CD14-positive monocyte (primary cell): ENCODE measurements around the gene SLC4A4. TPM values are rescaled to one million over a fixed set of nuclear protein-coding genes. Genes with fewer than 3 reads are reported as not detected.

ENCODE experiments used
- DNase-seq, 3 donors: peaks; one replicate each; pipeline ENCODE4 v3.0.0-alpha.2; 2011 to 2022
- H2AFZ ChIP-seq: 2 replicates; pipeline ENCODE4 v1.6.0; 2012; ENCODE audit warnings: mild to moderate bottlenecking, low read depth, low read length, inconsistent platforms; ENCODE audit not compliant: insufficient read depth, poor library complexity, severe bottlenecking
- H3K27ac ChIP-seq, 2 donors: 1 replicate in 1 of 2; 2 replicates in 1 of 2; pipeline ENCODE4 v1.5.1; 2012 to 2013; ENCODE audit warnings: low read length in 2 of 2, control low read depth in 1 of 2, inconsistent platforms in 1 of 2, low read depth in 1 of 2, mild to moderate bottlenecking in 1 of 2
- H3K27me3 ChIP-seq, 2 donors: one replicate each; pipeline versions ENCODE4 v1.6.0 to v1.6.1; 2011 to 2013; ENCODE audit warnings: low read length in 2 of 2; ENCODE audit not compliant: control insufficient read depth in 2 of 2, insufficient read depth in 2 of 2
- H3K36me3 ChIP-seq, 2 donors: replicated peaks in 1 of 2; 1 replicate in 1 of 2; 2 replicates in 1 of 2; pipeline versions ENCODE4 v1.5.1 to v1.6.1; 2012 to 2013; ENCODE audit warnings: low read length in 2 of 2, control low read depth in 1 of 2, inconsistent platforms in 1 of 2, mild to moderate bottlenecking in 1 of 2; ENCODE audit not compliant: insufficient read depth in 2 of 2, control insufficient read depth in 1 of 2
- H3K4me1 ChIP-seq, 2 donors: 1 replicate in 1 of 2; 2 replicates in 1 of 2; pipeline versions ENCODE4 v1.5.1 to v1.6.1; 2012 to 2013; ENCODE audit warnings: low read length in 2 of 2, control low read depth in 1 of 2, inconsistent platforms in 1 of 2, mild to moderate bottlenecking in 1 of 2, moderate library complexity in 1 of 2; ENCODE audit not compliant: insufficient read depth in 2 of 2, control insufficient read depth in 1 of 2
- H3K4me2 ChIP-seq: replicated peaks from 2 replicates; pipeline ENCODE3; 2012; ENCODE audit warnings: low read length, moderate library complexity, mild to moderate bottlenecking; ENCODE audit not compliant: poor library complexity, severe bottlenecking; ENCODE audit errors: extremely low read depth
- H3K4me3 ChIP-seq, 3 experiments: fragments of 200-600 bp in 1 of 3; sonication (generic) in 1 of 3; replicated peaks in 1 of 3; 1 replicate in 2 of 3; 2 replicates in 1 of 3; pipeline ENCODE4 v1.5.1; 2011 to 2013; ENCODE audit warnings: low read length in 3 of 3, mild to moderate bottlenecking in 3 of 3, control low read depth in 2 of 3, low read depth in 2 of 3, inconsistent platforms in 1 of 3, moderate library complexity in 1 of 3
- H3K79me2 ChIP-seq: 2 replicates; pipeline ENCODE4 v1.6.0; 2012; ENCODE audit warnings: mild to moderate bottlenecking, control low read depth, inconsistent platforms, low read length, moderate library complexity; ENCODE audit not compliant: insufficient read depth
- H3K9ac ChIP-seq: 2 replicates; pipeline ENCODE4 v1.6.0; 2017; ENCODE audit warnings: low read length, mild to moderate bottlenecking; ENCODE audit not compliant: insufficient read depth, poor library complexity, severe bottlenecking
- H3K9me3 ChIP-seq, 2 donors: replicated peaks in 1 of 2; 1 replicate in 1 of 2; 2 replicates in 1 of 2; pipeline versions ENCODE4 v1.5.1 to v1.6.1; 2012 to 2013; ENCODE audit warnings: low read length in 2 of 2, control low read depth in 1 of 2; ENCODE audit not compliant: control insufficient read depth in 1 of 2, insufficient read depth in 1 of 2
- H4K20me1 ChIP-seq: 2 replicates; pipeline ENCODE4 v1.6.0; 2012; ENCODE audit warnings: mild to moderate bottlenecking, low read length, control low read depth, moderate library complexity; ENCODE audit not compliant: insufficient read depth
- H3K27ac Mint-ChIP-seq, 7 donors: one replicate each; pipeline ENCODE4 v1.8.0; 2020; ENCODE audit warnings: mild to moderate bottlenecking in 7 of 7, mixed read lengths in 7 of 7, moderate library complexity in 6 of 7, inconsistent platforms in 2 of 7
- H3K27me3 Mint-ChIP-seq, 3 donors: one replicate each; pipeline ENCODE4 v1.8.0; 2021 to 2022; ENCODE audit warnings: low read depth in 3 of 3, mild to moderate bottlenecking in 3 of 3, mixed read lengths in 3 of 3, moderate library complexity in 3 of 3, inconsistent platforms in 1 of 3
- H3K36me3 Mint-ChIP-seq, 2 donors: one replicate each; pipeline ENCODE4 v1.8.0; 2020; ENCODE audit warnings: mixed read lengths in 2 of 2, inconsistent platforms in 1 of 2, mild to moderate bottlenecking in 1 of 2
- H3K4me1 Mint-ChIP-seq: one replicate; pipeline ENCODE4 v1.8.0; 2020; ENCODE audit warnings: mild to moderate bottlenecking, mixed read lengths
- H3K4me3 Mint-ChIP-seq, 2 donors: one replicate each; pipeline ENCODE4 v1.8.0; 2020; ENCODE audit warnings: mild to moderate bottlenecking in 2 of 2, mixed read lengths in 2 of 2, moderate library complexity in 1 of 2
- H3K9me3 Mint-ChIP-seq, 7 donors: one replicate each; pipeline ENCODE4 v1.8.0; 2020 to 2022; ENCODE audit warnings: mixed read lengths in 7 of 7, mild to moderate bottlenecking in 6 of 7, moderate library complexity in 6 of 7, inconsistent platforms in 2 of 7
- WGBS: methylation state at CpG from one replicate; pipeline ENCODE4 v1.1.5; 2013; ENCODE audit warnings: missing lambda C conversion rate; ENCODE audit not compliant: insufficient coverage; 5-methylcytosine and 5-hydroxymethylcytosine counted together
- intact Hi-C, 2 donors: fragments of 100-400 bp; cut with micrococcal nuclease; formaldehyde crosslinking; loops; one replicate each; pipeline versions ENCODE4 v1.15.0 to v1.15.1; 2023
- polyA plus RNA-seq, 3 donors: library from polyadenylated mRNA; depleted of rRNA in 1 of 3; unstranded in 2 of 3; stranded (reverse) in 1 of 3; fragments of 300-500 nt in 2 of 3; fragments of >200 nt in 1 of 3; fragmentation: Illumina TruSeq in 2 of 3; gene quantifications; 1 replicate in 2 of 3; 2 replicates in 1 of 3; pipeline ENCODE4 v1.2.3, GENCODE V29; 2012 to 2021
- TF ChIP-seq, protein P1 (sequence below): fragments of 200-600 bp; IDR thresholded peaks from one replicate; pipeline ENCODE4 v1.8.0; 2022; ENCODE audit warnings: antibody characterized with exemption, mild to moderate bottlenecking

SLC4A4 gene
- polyA plus RNA-seq, 3 donors, result 0.03 TPM; not detected in 2

GRCh38 chr4:71356924-71357663 lies 18.3 kb downstream of the SLC4A4 start:
- no peak overlapping the region for H3K4me3 Mint-ChIP-seq
- intact Hi-C loops, result no loop called here
- H3K27ac ChIP-seq, result no peak overlapping the region
- H3K27me3 ChIP-seq, result no peaks in the 10 kb centered on the region
- no peak overlapping the region for H2AFZ ChIP-seq
- no peaks in the 10 kb centered on the region for H3K36me3 ChIP-seq
- TF ChIP-seq, protein P1, sequence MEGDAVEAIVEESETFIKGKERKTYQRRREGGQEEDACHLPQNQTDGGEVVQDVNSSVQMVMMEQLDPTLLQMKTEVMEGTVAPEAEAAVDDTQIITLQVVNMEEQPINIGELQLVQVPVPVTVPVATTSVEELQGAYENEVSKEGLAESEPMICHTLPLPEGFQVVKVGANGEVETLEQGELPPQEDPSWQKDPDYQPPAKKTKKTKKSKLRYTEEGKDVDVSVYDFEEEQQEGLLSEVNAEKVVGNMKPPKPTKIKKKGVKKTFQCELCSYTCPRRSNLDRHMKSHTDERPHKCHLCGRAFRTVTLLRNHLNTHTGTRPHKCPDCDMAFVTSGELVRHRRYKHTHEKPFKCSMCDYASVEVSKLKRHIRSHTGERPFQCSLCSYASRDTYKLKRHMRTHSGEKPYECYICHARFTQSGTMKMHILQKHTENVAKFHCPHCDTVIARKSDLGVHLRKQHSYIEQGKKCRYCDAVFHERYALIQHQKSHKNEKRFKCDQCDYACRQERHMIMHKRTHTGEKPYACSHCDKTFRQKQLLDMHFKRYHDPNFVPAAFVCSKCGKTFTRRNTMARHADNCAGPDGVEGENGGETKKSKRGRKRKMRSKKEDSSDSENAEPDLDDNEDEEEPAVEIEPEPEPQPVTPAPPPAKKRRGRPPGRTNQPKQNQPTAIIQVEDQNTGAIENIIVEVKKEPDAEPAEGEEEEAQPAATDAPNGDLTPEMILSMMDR, result no peak
- no peak for DNase-seq
- peaks cover 0 to 1% (median 0%) of the 10 kb centered on the region in 3 donors for H3K27me3 Mint-ChIP-seq
- H3K9me3 ChIP-seq, result no peaks in the 10 kb centered on the region
- WGBS, result 100% methylated on average over 3 of the region's 6 CpGs
- no peak overlapping the region for H3K4me3 ChIP-seq
- H3K4me2 ChIP-seq, result no peak overlapping the region
- H3K9ac ChIP-seq, result no peak overlapping the region
- H3K79me2 ChIP-seq, result no peaks in the 10 kb centered on the region
- no peaks in the 10 kb centered on the region for H3K4me1 Mint-ChIP-seq
- H3K4me1 ChIP-seq, result no peaks in the 10 kb centered on the region
- H3K27ac Mint-ChIP-seq, result no peak overlapping the region
- no peaks in the 10 kb centered on the region for H4K20me1 ChIP-seq
- H3K9me3 Mint-ChIP-seq, result no peaks in the 10 kb centered on the region
- H3K36me3 Mint-ChIP-seq, result no peaks in the 10 kb centered on the region

GRCh38 chr4:71360844-71361243 lies 22.0 kb downstream of the SLC4A4 start:
- Histone ChIP-seq H3K9me3 (no peaks in the 10 kb centered on the region), H3K4me1 (no peaks in the 10 kb centered on the region), H3K36me3 (no peaks in the 10 kb centered on the region), H2AFZ (no peak overlapping the region), H3K27ac (no peak overlapping the region), H3K9ac (no peak overlapping the region), H3K4me2 (no peak overlapping the region), H3K27me3 (no peaks in the 10 kb centered on the region), H3K4me3 (no peak overlapping the region), H3K79me2 (no peaks in the 10 kb centered on the region), H4K20me1 (no peaks in the 10 kb centered on the region)
- Mint-ChIP-seq H3K4me1 (no peaks in the 10 kb centered on the region), H3K36me3 (no peaks in the 10 kb centered on the region), H3K4me3 (no peak overlapping the region), H3K9me3 (peaks cover 0 to 2% (median 0%) of the 10 kb centered on the region in 7 donors), H3K27me3 (peaks cover 0 to 1% (median 1%) of the 10 kb centered on the region in 3 donors), H3K27ac (no peak overlapping the region)
- no peak for DNase-seq
- intact Hi-C loops, result no loop called here
- TF ChIP-seq, protein P1, result no peak
- 90% methylated on average over 6 of the region's 12 CpGs for WGBS
